Fibroblast of pulmonary artery (primary cell): Measurements from ENCODE around the gene HDGF.
A peak's percentile ranks its signal among the peaks of the same experiment; 100 is the strongest.

ENCODE experiments used
- DNase-seq: peaks from one replicate; pipeline ENCODE4 v3.0.0-alpha.2; 2010; ENCODE audit warnings: low read depth
- H3K4me3 ChIP-seq: replicated peaks from 2 replicates; pipeline ENCODE4 v1.5.1; 2011; ENCODE audit warnings: low read depth, mild to moderate bottlenecking, control low read depth, low read length, moderate library complexity
- TF ChIP-seq, protein P1 (sequence below): IDR thresholded peaks from 2 replicates; pipeline ENCODE4 v1.5.1; 2011; ENCODE audit warnings: mild to moderate bottlenecking, control low read depth, low read length, inconsistent platforms; ENCODE audit errors: missing control alignments

HDGF gene

DNA sequence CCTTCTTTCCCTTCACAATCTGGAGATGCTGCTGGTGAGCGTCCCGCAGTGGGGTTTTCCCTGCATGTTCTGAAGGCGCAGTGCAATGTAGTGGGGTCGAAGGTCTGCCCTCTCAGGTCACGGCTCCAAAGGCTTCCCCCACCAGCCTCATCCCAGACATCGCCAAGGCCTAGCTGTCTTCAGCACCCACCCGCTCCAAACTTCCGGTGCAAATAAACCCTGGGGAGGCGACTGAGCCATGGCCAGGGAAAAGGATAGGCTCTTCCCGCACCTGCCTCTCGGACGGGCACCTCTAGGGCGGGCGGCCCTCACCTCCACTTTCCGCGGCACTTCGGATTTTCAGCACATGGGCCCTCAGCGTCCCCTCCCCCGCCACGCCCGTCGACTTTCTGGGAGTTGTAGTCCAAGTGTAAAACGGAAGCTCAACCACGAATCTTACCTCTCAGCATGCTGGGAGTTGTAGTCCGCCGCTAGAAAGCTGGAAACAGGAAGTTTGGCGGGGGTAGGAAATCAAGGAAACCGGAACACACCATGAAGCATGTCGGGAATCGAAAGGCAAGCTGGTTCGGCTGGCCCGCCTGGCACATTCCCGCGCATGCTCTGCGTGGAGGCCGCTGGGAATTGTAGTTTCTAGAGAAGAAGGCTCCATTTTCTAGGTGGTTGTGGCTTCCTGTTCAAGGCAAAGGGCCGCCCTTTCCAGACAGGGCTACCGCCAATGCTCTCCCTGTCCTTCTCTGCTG, 10.6 kb downstream of the HDGF start, which contains the start of gene MRPL24:
Gene MRPL24, minus strand, starts transcription at position 348 of the 740 bp plus-strand sequence. CDS start 2,384 bp downstream, outside the sequence.
- peak within 1 kb of the TSS; percentile 81 for H3K4me3 ChIP-seq
- peak; percentile 99 for DNase-seq
- TF ChIP-seq, protein P1, sequence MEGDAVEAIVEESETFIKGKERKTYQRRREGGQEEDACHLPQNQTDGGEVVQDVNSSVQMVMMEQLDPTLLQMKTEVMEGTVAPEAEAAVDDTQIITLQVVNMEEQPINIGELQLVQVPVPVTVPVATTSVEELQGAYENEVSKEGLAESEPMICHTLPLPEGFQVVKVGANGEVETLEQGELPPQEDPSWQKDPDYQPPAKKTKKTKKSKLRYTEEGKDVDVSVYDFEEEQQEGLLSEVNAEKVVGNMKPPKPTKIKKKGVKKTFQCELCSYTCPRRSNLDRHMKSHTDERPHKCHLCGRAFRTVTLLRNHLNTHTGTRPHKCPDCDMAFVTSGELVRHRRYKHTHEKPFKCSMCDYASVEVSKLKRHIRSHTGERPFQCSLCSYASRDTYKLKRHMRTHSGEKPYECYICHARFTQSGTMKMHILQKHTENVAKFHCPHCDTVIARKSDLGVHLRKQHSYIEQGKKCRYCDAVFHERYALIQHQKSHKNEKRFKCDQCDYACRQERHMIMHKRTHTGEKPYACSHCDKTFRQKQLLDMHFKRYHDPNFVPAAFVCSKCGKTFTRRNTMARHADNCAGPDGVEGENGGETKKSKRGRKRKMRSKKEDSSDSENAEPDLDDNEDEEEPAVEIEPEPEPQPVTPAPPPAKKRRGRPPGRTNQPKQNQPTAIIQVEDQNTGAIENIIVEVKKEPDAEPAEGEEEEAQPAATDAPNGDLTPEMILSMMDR, result no peak

DNA sequence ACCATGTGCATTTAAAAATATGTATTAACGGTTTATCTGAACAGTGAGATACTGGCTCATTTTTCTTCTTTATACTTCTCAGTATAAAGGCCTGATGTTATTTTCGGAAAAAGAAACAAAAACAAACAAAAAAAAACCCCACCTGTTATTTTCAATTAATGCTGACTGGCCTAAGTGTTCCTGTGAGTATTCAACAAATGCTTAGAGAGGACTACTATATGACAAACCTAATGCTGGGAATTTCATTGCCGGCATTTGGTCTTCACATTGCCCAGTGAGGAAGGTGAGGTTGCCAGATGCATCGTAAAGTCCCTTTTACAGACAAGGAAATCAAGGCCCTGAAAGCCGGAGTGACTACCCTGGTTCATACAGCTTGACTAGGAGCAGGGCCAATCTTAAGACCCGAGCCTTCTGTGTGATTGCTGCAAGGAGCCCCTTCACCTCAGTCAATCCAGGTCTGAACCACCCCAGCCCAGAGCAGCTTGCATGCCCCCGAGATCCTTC, 11.2 kb downstream of the HDGF start:
- H3K4me3 ChIP-seq, result peak overlapping the region; percentile 81
- TF ChIP-seq, protein P1, result no peak
- no peak for DNase-seq

DNA sequence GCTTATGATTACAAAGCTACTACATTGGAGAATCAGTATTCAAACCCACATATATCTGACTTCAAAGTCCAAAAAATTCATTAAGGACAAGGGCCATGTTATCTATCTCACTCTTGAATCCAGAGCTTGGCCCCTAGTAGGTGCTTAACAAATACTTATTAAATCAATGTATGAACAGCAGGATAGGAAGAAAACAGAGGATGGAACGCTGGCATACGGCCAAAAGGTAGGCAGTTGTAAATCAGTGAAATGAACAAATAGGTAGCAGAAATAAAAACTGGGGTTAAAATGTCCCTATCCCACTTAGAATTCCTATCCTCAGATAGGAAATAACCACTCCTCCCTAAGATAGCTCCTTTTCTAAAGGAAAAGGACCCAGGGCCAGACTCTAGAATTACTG, 12.6 kb downstream of the HDGF start:
- DNase-seq, result no peak
- TF ChIP-seq, protein P1, result no peak
- no peak overlapping the region for H3K4me3 ChIP-seq

DNA sequence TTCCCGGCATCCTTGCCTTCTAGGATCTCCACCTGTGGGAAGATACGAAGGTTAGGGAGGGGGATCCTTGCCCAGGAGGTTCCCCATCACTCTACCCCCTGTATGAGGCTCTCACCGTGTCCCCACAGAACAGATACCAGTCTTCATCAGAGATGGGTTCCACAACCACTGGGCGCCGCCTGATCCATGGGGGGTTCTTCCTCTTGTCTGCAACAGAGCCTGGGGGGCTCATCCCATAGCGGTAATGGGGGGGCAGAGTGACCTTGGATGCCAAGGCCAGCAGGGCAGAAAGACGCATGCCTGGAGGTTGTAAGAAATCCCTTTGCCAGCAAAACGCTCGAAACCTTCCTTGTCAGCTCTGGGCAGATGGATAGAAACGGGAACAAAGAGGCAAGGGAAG, 13.1 kb downstream of the HDGF start:
- DNase-seq, result no peak
- no peak overlapping the region for H3K4me3 ChIP-seq
- TF ChIP-seq, protein P1, result no peak

DNA sequence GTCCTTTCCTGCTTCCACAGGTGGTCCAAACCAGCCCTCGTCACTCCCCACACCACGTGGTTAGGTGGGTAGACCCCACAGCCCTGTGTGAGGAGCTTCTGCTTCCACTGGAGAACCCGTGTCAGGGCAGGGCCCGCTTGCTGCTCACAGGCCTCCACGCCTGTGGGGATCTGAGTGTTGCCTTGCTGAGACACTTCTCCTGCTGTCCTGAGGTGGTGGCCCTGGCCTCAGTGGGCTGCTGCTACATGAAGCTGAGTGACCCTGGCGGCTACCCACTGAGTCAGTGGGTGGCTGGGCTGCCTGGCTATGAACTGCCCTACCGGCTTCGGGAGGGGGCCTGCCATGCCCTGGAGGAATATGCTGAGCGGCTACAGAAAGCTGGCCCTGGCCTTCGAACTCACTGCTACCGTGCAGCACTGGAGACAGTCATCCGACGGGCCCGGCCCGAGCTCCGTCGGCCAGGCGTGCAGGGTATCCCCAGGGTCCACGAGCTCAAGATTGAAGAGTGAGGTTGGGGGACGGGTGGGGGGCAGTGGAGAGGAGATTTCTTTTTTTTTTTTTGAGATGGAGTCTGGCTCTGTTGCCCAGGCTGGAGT, 17.4 kb downstream of the HDGF start:
- DNase-seq, result no peak
- H3K4me3 ChIP-seq, result no peak overlapping the region
- TF ChIP-seq, protein P1, result no peak

DNA sequence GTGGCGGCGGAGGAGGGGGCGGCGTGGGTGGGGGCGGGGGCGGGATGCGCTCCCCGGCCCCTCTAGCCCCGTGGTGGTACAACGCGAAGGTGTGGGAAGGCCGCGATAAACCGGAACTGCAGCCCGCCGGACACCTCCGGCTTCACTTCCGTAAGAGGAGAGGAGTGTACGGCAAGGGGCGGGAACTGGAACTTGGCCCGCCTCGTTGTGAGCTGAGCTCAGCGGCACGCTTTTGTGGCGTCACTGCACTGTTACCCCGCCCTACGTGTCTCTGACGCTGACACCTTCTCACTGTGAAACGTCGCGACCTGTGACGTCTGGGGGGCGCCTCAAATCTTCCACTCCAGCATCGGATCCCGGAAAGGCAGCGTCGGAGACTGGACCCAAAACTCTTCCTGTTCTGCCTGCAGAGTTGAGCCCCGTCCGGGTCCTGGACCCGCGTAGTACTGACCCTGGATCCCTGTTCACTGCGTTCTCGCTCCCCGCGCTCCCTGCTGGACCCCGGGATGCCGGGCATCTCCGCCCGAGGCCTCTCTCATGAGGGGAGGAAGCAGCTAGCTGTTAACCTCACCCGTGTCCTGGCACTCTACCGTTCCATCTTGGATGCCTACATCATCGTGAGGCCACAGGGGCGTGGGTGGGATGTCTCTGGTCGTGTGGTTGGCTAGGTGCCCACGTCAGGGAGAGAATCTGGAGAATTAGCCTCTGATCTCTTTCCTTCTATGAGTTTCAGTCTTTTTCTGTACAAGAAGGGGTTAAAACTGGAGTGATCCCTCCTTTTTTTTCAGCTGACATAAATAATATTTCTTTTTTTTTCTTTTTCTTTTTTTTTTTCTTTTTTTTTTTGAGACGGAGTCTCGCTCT, 22.6 kb downstream of the HDGF start, which contains the start of gene ISG20L2:
Gene ISG20L2, minus strand, starts transcription at position 168 of the 864 bp plus-strand sequence. CDS start 1,114 bp downstream, outside the sequence.
- H3K4me3 ChIP-seq, result peak within 1 kb of the TSS; percentile 99
- TF ChIP-seq, protein P1, result no peak

More for the DNA sequence above, 22.6 kb downstream of the HDGF start, which contains the start of gene ISG20L2:
- DNase-seq, result peak; percentile 99
